Measurements from ENCODE around the gene SLC22A16. TPM values are rescaled to one million over a fixed set of nuclear protein-coding genes. Genes with fewer than 3 reads are reported as not detected.

SLC22A16 gene
- total RNA-seq, 1 donor from 2014 or later: not detected

- Mint-ChIP-seq H3K9me3 (no peaks in the 10 kb centered on the region), H3K27me3 (no peaks in the 10 kb centered on the region), H3K27ac (no peak overlapping the region), H3K4me3 (no peak overlapping the region), H3K36me3 (ENCODE audit: low read depth) (no peaks in the 10 kb centered on the region), H3K4me1 (no peaks in the 10 kb centered on the region)
- DNase-seq: no peak
- intact Hi-C loops (cut with micrococcal nuclease): no loop called here
These were observed 81.2 kb downstream of the SLC22A16 start for GRCh38 chr6:110395221-110395620.

DNA sequence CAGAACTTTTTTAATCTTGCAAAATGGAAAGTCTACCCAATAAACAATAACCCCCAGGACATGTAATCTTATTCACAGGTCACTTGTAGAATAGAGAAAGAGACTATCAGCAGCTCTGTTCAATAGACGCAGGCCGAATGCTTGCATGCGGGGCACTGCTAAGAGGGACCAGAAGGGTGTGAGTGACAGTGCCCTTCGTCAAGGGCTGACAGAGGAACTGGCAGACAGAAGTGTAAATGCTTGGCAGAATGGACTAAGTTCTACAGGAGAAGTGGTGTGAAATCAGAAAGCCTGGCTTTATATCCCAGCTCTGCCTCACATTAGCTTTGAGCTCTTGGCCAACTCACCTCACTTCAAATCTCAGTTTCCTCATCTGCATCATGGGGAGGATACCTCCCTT is 82.0 kb downstream of the SLC22A16 start:
- H3K4me3 Mint-ChIP-seq: no peak overlapping the region
- peaks cover 5% of the 10 kb centered on the region for H3K4me1 Mint-ChIP-seq
- no peak for DNase-seq
- H3K27ac Mint-ChIP-seq: no peak overlapping the region
- H3K36me3 Mint-ChIP-seq (ENCODE audit: low read depth): no peaks in the 10 kb centered on the region
- intact Hi-C loops (cut with micrococcal nuclease): loop anchor here (5.0 kb wide), 1 partner anchor 342 kb away; no protein-coding TSS in a partner anchor
- H3K9me3 Mint-ChIP-seq: no peaks in the 10 kb centered on the region
- H3K27me3 Mint-ChIP-seq: no peaks in the 10 kb centered on the region

DNA sequence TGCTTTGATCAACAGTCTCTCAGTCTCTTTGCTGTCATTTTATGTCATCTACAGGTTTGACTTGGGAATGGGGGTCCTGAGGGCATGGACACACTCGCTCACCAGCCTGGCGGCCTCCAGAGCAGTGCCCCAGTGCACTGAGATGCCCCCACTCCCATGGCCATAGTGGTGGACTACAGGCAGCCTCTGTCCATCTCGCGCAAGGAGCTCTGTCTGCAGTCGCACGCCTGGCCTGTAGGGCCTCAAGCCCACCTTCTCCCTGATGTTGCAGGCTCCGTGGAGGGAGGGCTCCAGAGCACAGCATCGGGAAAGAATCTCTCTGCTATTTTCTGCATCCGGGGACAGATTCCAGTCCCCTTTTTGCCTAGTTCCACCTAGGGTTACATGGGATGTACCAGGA is 83.7 kb downstream of the SLC22A16 start:
- Mint-ChIP-seq H3K4me3 (no peak overlapping the region), H3K36me3 (ENCODE audit: low read depth) (no peaks in the 10 kb centered on the region), H3K4me1 (peaks cover 5% of the 10 kb centered on the region), H3K27ac (no peak overlapping the region), H3K9me3 (no peaks in the 10 kb centered on the region), H3K27me3 (no peaks in the 10 kb centered on the region)
- DNase-seq: no peak
- intact Hi-C loops (cut with micrococcal nuclease): loop anchor here (5.0 kb wide), 1 partner anchor 340 kb away; no protein-coding TSS in a partner anchor

DNA sequence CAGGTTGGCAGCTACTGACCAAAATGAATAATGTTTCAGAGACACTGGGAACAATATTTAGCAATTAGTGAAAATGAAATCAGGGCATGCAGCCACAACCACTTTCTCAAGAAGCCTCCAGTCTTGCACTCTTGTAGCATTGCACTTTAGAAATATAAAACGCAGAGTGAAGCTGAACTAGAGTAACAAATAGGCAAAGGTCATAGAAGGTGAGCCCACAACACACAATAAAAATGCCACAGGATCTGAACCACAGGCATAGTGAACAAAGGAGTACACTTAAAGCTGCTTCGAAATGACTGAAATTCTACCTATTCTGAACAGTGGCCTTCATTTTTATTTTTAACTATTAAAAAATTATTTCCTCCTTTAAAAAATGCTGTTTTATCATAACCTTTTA is 86.0 kb downstream of the SLC22A16 start:
- intact Hi-C loops (cut with micrococcal nuclease): loop anchor here (2.0 to 5.0 kb wide), 3 partner anchors 338 to 864 kb away; no protein-coding TSS in a partner anchor
- peaks cover 2% of the 10 kb centered on the region for H3K27me3 Mint-ChIP-seq

DNA sequence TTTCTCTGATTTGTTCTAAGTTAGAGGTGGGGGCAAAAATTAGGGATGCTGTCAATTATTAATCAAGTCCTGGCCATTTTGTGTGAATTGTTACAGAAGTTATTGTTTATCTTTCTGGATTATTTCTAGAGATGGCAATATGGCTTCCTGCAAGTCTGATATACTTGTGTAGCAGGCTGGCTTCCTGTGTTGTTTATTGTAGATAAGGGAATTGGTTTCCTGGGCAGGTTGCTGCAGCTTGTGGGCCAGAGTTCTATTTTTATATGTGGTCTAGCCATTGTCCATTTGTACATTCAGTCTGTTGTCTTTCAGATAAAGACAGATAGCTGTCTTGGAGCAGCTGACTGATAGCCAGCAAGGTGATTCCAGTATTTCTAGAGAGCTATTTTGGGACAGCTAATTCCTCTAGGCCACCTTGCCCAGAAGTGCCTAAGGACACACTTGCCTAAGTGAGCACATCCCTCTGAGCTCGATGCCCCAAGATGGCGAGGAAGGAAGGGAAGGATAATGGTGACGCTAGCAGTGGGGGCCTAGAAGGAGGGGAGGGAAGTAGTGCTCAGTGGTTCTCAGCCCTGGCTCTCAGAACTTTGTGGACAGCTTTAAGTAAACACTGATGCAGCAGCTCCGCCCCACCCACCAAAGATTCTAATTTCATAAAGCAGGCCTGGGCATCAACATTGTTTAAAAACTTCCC is 86.6 kb downstream of the SLC22A16 start:
- H3K36me3 Mint-ChIP-seq (ENCODE audit: low read depth): no peaks in the 10 kb centered on the region

More for the DNA sequence above, 86.0 kb downstream of the SLC22A16 start:
- H3K4me3 Mint-ChIP-seq: no peak overlapping the region
- no peak for DNase-seq
- H3K36me3 Mint-ChIP-seq (ENCODE audit: low read depth): no peaks in the 10 kb centered on the region
- peaks cover 5% of the 10 kb centered on the region for H3K4me1 Mint-ChIP-seq
- no peak overlapping the region for H3K27ac Mint-ChIP-seq
- no peaks in the 10 kb centered on the region for H3K9me3 Mint-ChIP-seq

DNA sequence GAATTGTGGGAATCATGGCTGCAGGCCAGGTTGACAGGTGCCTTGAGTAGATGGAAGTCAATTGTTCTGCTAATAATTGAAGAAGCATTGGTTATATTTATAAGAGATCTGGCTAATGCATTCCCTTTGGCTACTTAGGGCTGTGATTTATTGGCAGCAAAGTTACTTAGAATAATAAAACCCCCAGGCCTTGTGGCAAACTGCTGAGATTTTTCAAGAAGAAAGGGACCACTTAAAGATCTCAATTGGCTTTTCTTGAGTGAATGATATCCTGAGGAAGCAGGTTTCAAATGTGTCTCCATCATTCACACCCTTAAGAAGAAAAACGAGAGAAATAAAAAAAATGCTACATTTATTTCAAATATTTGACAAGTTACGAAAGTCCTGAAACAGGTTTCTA is 88.4 kb downstream of the SLC22A16 start:
- Mint-ChIP-seq H3K36me3 (ENCODE audit: low read depth) (no peaks in the 10 kb centered on the region), H3K27ac (no peak overlapping the region), H3K4me3 (no peak overlapping the region), H3K27me3 (peaks cover 5% of the 10 kb centered on the region), H3K4me1 (peaks cover 5% of the 10 kb centered on the region), H3K9me3 (no peaks in the 10 kb centered on the region)
- intact Hi-C loops (cut with micrococcal nuclease): no loop called here
- DNase-seq: no peak

More for the DNA sequence above, 86.6 kb downstream of the SLC22A16 start:
- Mint-ChIP-seq H3K9me3 (no peaks in the 10 kb centered on the region), H3K27me3 (peaks cover 2% of the 10 kb centered on the region), H3K27ac (no peak overlapping the region), H3K4me3 (no peak overlapping the region), H3K4me1 (peaks cover 5% of the 10 kb centered on the region)
- intact Hi-C loops (cut with micrococcal nuclease): loop anchor here (2.0 to 5.0 kb wide), 3 partner anchors 338 to 863 kb away; no protein-coding TSS in a partner anchor
- no peak for DNase-seq

- Mint-ChIP-seq H3K9me3 (peaks cover 6% of the 10 kb centered on the region), H3K27ac (no peak overlapping the region), H3K4me3 (no peak overlapping the region), H3K4me1 (peaks cover 5% of the 10 kb centered on the region), H3K36me3 (ENCODE audit: low read depth) (no peaks in the 10 kb centered on the region), H3K27me3 (peaks cover 10% of the 10 kb centered on the region)
- intact Hi-C loops (cut with micrococcal nuclease): no loop called here
- no peak for DNase-seq
These were observed 91.0 kb downstream of the SLC22A16 start for GRCh38 chr6:110385458-110385863.

DNA sequence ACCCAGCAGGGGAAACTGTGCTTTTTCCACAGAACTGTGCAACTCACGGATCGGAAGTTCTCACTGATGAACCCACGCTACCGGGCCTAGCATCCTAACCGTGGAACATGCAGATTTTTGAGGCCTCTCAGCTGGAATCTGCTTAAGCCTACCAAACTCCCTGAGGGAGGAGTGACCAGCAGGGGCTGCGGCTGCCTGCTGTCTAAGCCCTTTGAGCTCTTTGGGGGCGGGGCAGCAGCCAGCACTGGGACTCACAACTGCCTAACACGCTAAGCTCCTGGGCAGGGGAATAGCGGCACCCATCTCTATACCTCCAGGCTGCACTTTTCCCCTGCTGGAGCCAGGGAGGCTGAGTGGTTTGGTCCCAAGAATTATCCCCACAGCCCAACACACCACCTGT is 97.9 kb downstream of the SLC22A16 start:
- Mint-ChIP-seq H3K4me3 (no peak overlapping the region), H3K4me1 (no peaks in the 10 kb centered on the region), H3K27ac (no peak overlapping the region), H3K36me3 (ENCODE audit: low read depth) (no peaks in the 10 kb centered on the region), H3K27me3 (peaks cover 10% of the 10 kb centered on the region), H3K9me3 (peaks cover 6% of the 10 kb centered on the region)
- intact Hi-C loops (cut with micrococcal nuclease): no loop called here
- no peak for DNase-seq

Other genes starting within 250 kb of the SLC22A16 start
- gene METTL24, start 118.3 kb downstream of the SLC22A16 start, total RNA-seq: not detected in 2 replicates
- gene DDO, start 61.0 kb downstream of the SLC22A16 start, total RNA-seq: not detected in 2 replicates